GM12872 (cell line): ENCODE results near the gene SP3.

Experiments used
- CTCF ChIP-seq: IDR thresholded peaks from 3 replicates; pipeline ENCODE4 v1.5.1; 2011; ENCODE audit warnings: low read depth, mild to moderate bottlenecking, low read length, moderate library complexity; ENCODE audit not compliant: insufficient read depth

The SP3 gene

GRCh38 chr2:173984866-173985604, 19.9 kb upstream of the SP3 start:
- TF ChIP-seq CTCF = no peak

- TF ChIP-seq CTCF = no peak
These were observed 18.3 kb upstream of the SP3 start for GRCh38 chr2:173983391-173983871.

GRCh38 chr2:173982918-173983317, 17.7 kb upstream of the SP3 start:
- no peak for TF ChIP-seq CTCF

GRCh38 chr2:173982182-173982714, 17.1 kb upstream of the SP3 start:
- TF ChIP-seq CTCF = no peak

- TF ChIP-seq CTCF = no peak
These were observed 16.3 kb upstream of the SP3 start for GRCh38 chr2:173981520-173981919.

GRCh38 chr2:173979751-173980351, 14.7 kb upstream of the SP3 start:
- TF ChIP-seq CTCF = no peak

GRCh38 chr2:173978447-173978846, 13.3 kb upstream of the SP3 start:
- TF ChIP-seq CTCF = no peak
